Endothelial cell of umbilical vein (primary cell): ENCODE measurements around the gene MBTPS1. TPM values are rescaled to one million over a fixed set of nuclear protein-coding genes. Genes with fewer than 3 reads are reported as not detected.

ENCODE experiments used
- BruUV-seq: library from RNA; stranded (reverse); fragments of 400-500 nt; replicated peaks from 2 replicates; lab custom pipeline; 2021; lab: Mats Ljungman, UMichigan
- CTCF ChIA-PET: fragments of 300-600, 350-600 bp; sonication (Branson Sonifier 250); formaldehyde crosslinking; loops from one replicate; lab custom pipeline; 2021; ENCODE audit warnings: antibody characterized with exemption, inconsistent platforms; lab: Charles Lee
- POLR2A ChIA-PET: fragments of 300-600, 350-600 bp; sonication (Branson Sonifier 250); formaldehyde crosslinking; loops from one replicate; lab custom pipeline; 2021; ENCODE audit warnings: antibody characterized with exemption, inconsistent platforms; lab: Charles Lee
- DNase-seq: peaks from one replicate; pipeline ENCODE4 v3.0.0-alpha.2; 2011; ENCODE audit warnings: low read depth, low spot score
- FAIRE-seq: peaks from 2 replicates; lab custom pipeline; 2011; peaks lifted over from hg19 to GRCh38; lab: Jason Lieb, UNC
- H2AFZ ChIP-seq: 2 replicates; pipeline ENCODE4 v1.6.0; 2012; ENCODE audit warnings: low read depth, low read length, control low read depth, inconsistent platforms
- H3K27ac ChIP-seq: 2 replicates; pipeline ENCODE4 v1.5.1; 2011; ENCODE audit warnings: low read depth, mild to moderate bottlenecking, control low read depth, low read length, moderate library complexity; ENCODE audit not compliant: insufficient read depth
- H3K27me3 ChIP-seq, 2 experiments: 2 replicates each; pipeline versions ENCODE4 v1.6.0 to v1.6.1; 2011; ENCODE audit warnings: low read length in 2 of 2, mixed read lengths in 1 of 2; ENCODE audit not compliant: control insufficient read depth in 2 of 2, insufficient read depth in 2 of 2
- H3K36me3 ChIP-seq, 2 experiments: 2 replicates in 1 of 2; 3 replicates in 1 of 2; pipeline ENCODE4 v1.5.1; 2011; ENCODE audit warnings: low read length in 2 of 2, mild to moderate bottlenecking in 1 of 2, moderate library complexity in 1 of 2; ENCODE audit not compliant: control insufficient read depth in 2 of 2, insufficient read depth in 2 of 2; ENCODE audit errors: extremely low read depth in 1 of 2
- H3K4me1 ChIP-seq: 3 replicates; pipeline ENCODE4 v1.5.1; 2011; ENCODE audit warnings: mild to moderate bottlenecking, low read length; ENCODE audit not compliant: control insufficient read depth, insufficient read depth; ENCODE audit errors: extremely low read depth
- H3K4me2 ChIP-seq: 2 replicates; pipeline ENCODE4 v1.6.1; 2011; ENCODE audit warnings: low read length, control low read depth, mixed read lengths; ENCODE audit not compliant: insufficient read depth
- H3K4me3 ChIP-seq, 3 experiments: fragments of 200-600 bp in 1 of 3; sonication (generic), shearing (Covaris generic) in 1 of 3; replicated peaks in 1 of 3; 2 replicates each; pipeline ENCODE4 v1.5.1; 2011 to 2016; ENCODE audit warnings: control low read depth in 3 of 3, low read length in 3 of 3, mild to moderate bottlenecking in 2 of 3, inconsistent platforms in 1 of 3, low read depth in 1 of 3, moderate library complexity in 1 of 3; ENCODE audit not compliant: insufficient read depth in 1 of 3
- H3K79me2 ChIP-seq: 2 replicates; pipeline ENCODE4 v1.6.0; 2012; ENCODE audit warnings: low read length, inconsistent platforms; ENCODE audit not compliant: control insufficient read depth, insufficient read depth
- H3K9ac ChIP-seq: replicated peaks from 2 replicates; pipeline ENCODE3; 2011; ENCODE audit warnings: low read length, control low read depth; ENCODE audit not compliant: insufficient read depth; ENCODE audit errors: extremely low read depth
- H3K9me1 ChIP-seq: replicated peaks from 3 replicates; pipeline ENCODE4 v1.6.0; 2011; ENCODE audit warnings: mild to moderate bottlenecking, low read length; ENCODE audit not compliant: control insufficient read depth, insufficient read depth; ENCODE audit errors: extremely low read depth
- H3K9me3 ChIP-seq: replicated peaks from 2 replicates; pipeline ENCODE4 v1.5.1; 2012; ENCODE audit warnings: low read length, inconsistent platforms; ENCODE audit not compliant: control insufficient read depth, insufficient read depth
- H4K20me1 ChIP-seq: replicated peaks from 2 replicates; pipeline ENCODE3; 2011; ENCODE audit warnings: mild to moderate bottlenecking, low read length; ENCODE audit not compliant: control insufficient read depth, insufficient read depth; ENCODE audit errors: extremely low read depth
- EZH2 ChIP-seq: IDR thresholded peaks from 2 replicates; pipeline ENCODE4 v1.6.1; 2012; ENCODE audit warnings: borderline replicate concordance, low read depth, mild to moderate bottlenecking, moderate library complexity, low read length, inconsistent platforms; ENCODE audit not compliant: severe bottlenecking
- FOS ChIP-seq: IDR thresholded peaks from 2 replicates; pipeline ENCODE4 v1.6.1; 2011; ENCODE audit warnings: mild to moderate bottlenecking, low read length, moderate library complexity, borderline replicate concordance; ENCODE audit not compliant: insufficient read depth
- GATA2 ChIP-seq: IDR thresholded peaks from 2 replicates; pipeline ENCODE4 v1.7.0; 2011; ENCODE audit warnings: low read depth, mild to moderate bottlenecking, moderate library complexity, mixed read lengths, low read length; ENCODE audit not compliant: insufficient read length, insufficient read depth
- JUN ChIP-seq: IDR thresholded peaks from 2 replicates; pipeline ENCODE4 v1.6.1; 2011; ENCODE audit warnings: borderline replicate concordance, low read depth; ENCODE audit not compliant: insufficient read length, insufficient read depth
- MYC ChIP-seq: IDR thresholded peaks from one replicate; pipeline ENCODE4 v1.6.1; 2011; ENCODE audit warnings: mild to moderate bottlenecking, low read depth, low read length
- POLR2A ChIP-seq: IDR thresholded peaks from 2 replicates; pipeline ENCODE4 v1.6.1; 2012; ENCODE audit warnings: low read depth, mild to moderate bottlenecking, control low read depth, low read length
- POLR2AphosphoS5 ChIP-seq: IDR thresholded peaks from 2 replicates; pipeline ENCODE4 v1.6.1; 2012; ENCODE audit warnings: low read depth, mild to moderate bottlenecking, control low read depth, low read length, moderate library complexity; ENCODE audit not compliant: insufficient read depth
- dilution Hi-C: fragments of 300-500 bp; cut with MboI; formaldehyde crosslinking; loops from one replicate; pipeline ENCODE4 v1.15.0; 2019; ENCODE audit warnings: low sequenced_read_pairs; ENCODE audit not compliant: extremely low pct_ligation_motif_present
- intact Hi-C: fragments of 100-400 bp; cut with micrococcal nuclease; formaldehyde crosslinking; loops from one replicate; pipeline ENCODE4 v1.10.0; 2022
- polyA plus RNA-seq, 4 experiments: library from polyadenylated mRNA; depleted of rRNA in 3 of 4; stranded (reverse) in 3 of 4; unstranded in 1 of 4; fragments of >200 nt; gene quantifications; 2 replicates each; pipeline versions ENCODE4 v1.2.1 to v1.2.3, GENCODE V29; 2011 to 2012; ENCODE audit warnings: missing spikeins in 1 of 4
- total RNA-seq: library from RNA; stranded (reverse); gene quantifications from 2 replicates; pipeline ENCODE4 v1.2.3, GENCODE V29; 2021
- TF ChIP-seq, protein P1 (sequence below), 2 donors: IDR thresholded peaks; 1 replicate in 1 of 2; 2 replicates in 1 of 2; pipeline ENCODE4 v1.5.1; 2011; ENCODE audit warnings: low read length in 2 of 2, mild to moderate bottlenecking in 2 of 2, moderate library complexity in 2 of 2, control low read depth in 1 of 2, inconsistent platforms in 1 of 2, low read depth in 1 of 2; ENCODE audit not compliant: insufficient read depth in 1 of 2; ENCODE audit errors: extremely low read depth in 1 of 2
- TF ChIP-seq, protein P2 (sequence below): IDR thresholded peaks from 2 replicates; pipeline ENCODE4 v1.6.1; 2011; ENCODE audit not compliant: insufficient read depth, insufficient read length

The MBTPS1 gene
- total and polyA plus RNA-seq, 2 donors (not counting 3 experiments of a cell fraction or from before 2014, with no cell fraction given): 82.3 to 99.6 TPM

DNA sequence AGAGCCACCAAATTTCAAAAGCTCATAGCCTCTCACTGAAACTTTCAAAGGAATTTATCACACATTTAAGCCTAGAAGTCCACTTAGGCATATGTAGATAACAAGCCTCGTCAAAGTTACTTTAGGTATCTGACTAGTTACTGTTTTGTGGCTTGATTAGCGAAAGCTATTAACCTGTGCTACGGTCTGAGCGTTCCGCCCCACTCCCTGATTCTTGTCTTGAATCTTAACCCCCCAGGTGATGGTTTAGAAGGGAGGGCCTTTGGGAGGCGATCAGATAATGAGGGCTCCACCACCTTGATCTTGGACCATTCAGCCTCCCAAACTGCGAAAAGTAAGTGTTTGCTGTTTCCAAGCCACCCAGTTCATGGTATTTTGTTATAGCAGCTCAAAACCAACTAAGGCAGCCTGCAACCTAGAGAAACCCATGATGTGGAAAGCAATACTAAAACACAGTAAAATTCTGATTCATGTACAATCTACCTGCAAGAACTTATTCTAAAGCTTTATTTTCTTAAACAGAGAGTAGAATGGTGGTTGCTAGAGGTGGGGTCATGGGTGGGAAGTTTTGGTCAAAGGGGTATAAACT is 21.1 kb upstream of the MBTPS1 start:
- Histone ChIP-seq H3K4me3 (no peak overlapping the region), H4K20me1 (peaks cover 5% of the 10 kb centered on the region), H3K27me3 (no peaks in the 10 kb centered on the region), H3K27ac (no peak overlapping the region), H3K36me3 (no peaks in the 10 kb centered on the region), H3K9me1 (no peaks in the 10 kb centered on the region), H3K9ac (no peak overlapping the region), H3K9me3 (no peaks in the 10 kb centered on the region), H3K4me1 (no peaks in the 10 kb centered on the region), H2AFZ (no peak overlapping the region), H3K79me2 (peaks cover 20% of the 10 kb centered on the region), H3K4me2 (no peak overlapping the region)
- intact Hi-C loops: no loop called here
- FAIRE-seq: no peak
- ChIA-PET CTCF (no interaction called here), POLR2A (no interaction called here)
- dilution Hi-C loops: no loop called here
- no peak for DNase-seq
- BruUV-seq: no TSS peak
- TF ChIP-seq, protein P1, sequence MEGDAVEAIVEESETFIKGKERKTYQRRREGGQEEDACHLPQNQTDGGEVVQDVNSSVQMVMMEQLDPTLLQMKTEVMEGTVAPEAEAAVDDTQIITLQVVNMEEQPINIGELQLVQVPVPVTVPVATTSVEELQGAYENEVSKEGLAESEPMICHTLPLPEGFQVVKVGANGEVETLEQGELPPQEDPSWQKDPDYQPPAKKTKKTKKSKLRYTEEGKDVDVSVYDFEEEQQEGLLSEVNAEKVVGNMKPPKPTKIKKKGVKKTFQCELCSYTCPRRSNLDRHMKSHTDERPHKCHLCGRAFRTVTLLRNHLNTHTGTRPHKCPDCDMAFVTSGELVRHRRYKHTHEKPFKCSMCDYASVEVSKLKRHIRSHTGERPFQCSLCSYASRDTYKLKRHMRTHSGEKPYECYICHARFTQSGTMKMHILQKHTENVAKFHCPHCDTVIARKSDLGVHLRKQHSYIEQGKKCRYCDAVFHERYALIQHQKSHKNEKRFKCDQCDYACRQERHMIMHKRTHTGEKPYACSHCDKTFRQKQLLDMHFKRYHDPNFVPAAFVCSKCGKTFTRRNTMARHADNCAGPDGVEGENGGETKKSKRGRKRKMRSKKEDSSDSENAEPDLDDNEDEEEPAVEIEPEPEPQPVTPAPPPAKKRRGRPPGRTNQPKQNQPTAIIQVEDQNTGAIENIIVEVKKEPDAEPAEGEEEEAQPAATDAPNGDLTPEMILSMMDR (IDR thresholded peaks at IDR 0.05; ENCODE audit: extremely low read depth in 1 of 2, insufficient read depth in 1 of 2, low read depth in 1 of 2, low read length in 2 of 2): no peak
- TF ChIP-seq POLR2A (no peak), JUN (no peak), EZH2 (no peak), GATA2 (no peak), POLR2AphosphoS5 (no peak), FOS (no peak), MYC (no peak)
- TF ChIP-seq, protein P2, sequence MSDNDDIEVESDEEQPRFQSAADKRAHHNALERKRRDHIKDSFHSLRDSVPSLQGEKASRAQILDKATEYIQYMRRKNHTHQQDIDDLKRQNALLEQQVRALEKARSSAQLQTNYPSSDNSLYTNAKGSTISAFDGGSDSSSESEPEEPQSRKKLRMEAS: no peak
